Testis (tissue), 2 donors: ENCODE measurements around the gene C3orf22.

Experiments
- CTCF ChIP-seq, 3 experiments: fragments of 450-650 bp in 2 of 3; fragments of 200-600 bp in 1 of 3; sonication (generic) in 1 of 3; IDR thresholded peaks; one replicate each; pipeline ENCODE4 v1.5.1; 2016 to 2019; ENCODE audit warnings: antibody characterized with exemption in 3 of 3, mild to moderate bottlenecking in 2 of 3, moderate library complexity in 1 of 3
- POLR2A ChIP-seq: fragments of 450-650 bp; IDR thresholded peaks from one replicate; pipeline ENCODE4 v1.6.1; 2017; ENCODE audit warnings: antibody characterized with exemption, mild to moderate bottlenecking, moderate library complexity

GRCh38 chr3:126501736-126502135 is 57.0 kb downstream of the C3orf22 start:
- TF ChIP-seq POLR2A (no peak), CTCF (IDR thresholded peaks at IDR 0.05) (no peak)
